Suprapubic skin (tissue), 4 donors: Measurements from ENCODE around the gene DFFB. TPM values are rescaled to one million over a fixed set of nuclear protein-coding genes. Genes with fewer than 3 reads are reported as not detected.

Experiments
- DNase-seq, 2 donors: peaks; one replicate each; pipeline ENCODE4 v3.0.0-alpha.2; 2019; ENCODE audit warnings: low spot score in 2 of 2
- H3K27ac ChIP-seq: fragments of 200-600 bp; sonication (generic); one replicate; pipeline ENCODE4 v1.5.1; 2019
- H3K27me3 ChIP-seq: fragments of 200-600 bp; sonication (generic); one replicate; pipeline ENCODE4 v1.5.1; 2019
- H3K36me3 ChIP-seq: fragments of 200-600 bp; sonication (generic); one replicate; pipeline ENCODE4 v1.5.1; 2019
- H3K4me1 ChIP-seq: fragments of 200-600 bp; sonication (generic); one replicate; pipeline ENCODE4 v1.5.1; 2019
- H3K4me3 ChIP-seq: fragments of 200-600 bp; sonication (generic); one replicate; pipeline ENCODE4 v1.5.1; 2019; ENCODE audit warnings: mild to moderate bottlenecking
- H3K9me3 ChIP-seq: fragments of 200-600 bp; sonication (generic); one replicate; pipeline ENCODE4 v1.5.1; 2019
- EP300 ChIP-seq: sonication (generic); formaldehyde crosslinking; IDR thresholded peaks from one replicate; pipeline ENCODE4 v1.6.1; 2017; ENCODE audit warnings: antibody characterized with exemption
- POLR2A ChIP-seq, 2 donors: fragments of 450-650 bp; IDR thresholded peaks; one replicate each; pipeline ENCODE4 v1.6.1; 2017; ENCODE audit warnings: antibody characterized with exemption in 2 of 2, mild to moderate bottlenecking in 2 of 2, moderate library complexity in 2 of 2
- POLR2AphosphoS5 ChIP-seq, 3 donors: sonication (generic); formaldehyde crosslinking; IDR thresholded peaks; one replicate each; pipeline ENCODE4 v1.6.1; 2017; ENCODE audit warnings: antibody characterized with exemption in 3 of 3
- WGBS: methylation state at CpG from one replicate; pipeline ENCODE4 v1.1.5; 2018; 5-methylcytosine and 5-hydroxymethylcytosine counted together
- total RNA-seq, 4 donors: library from RNA; depleted of rRNA; stranded (reverse); fragments of >200 nt; gene quantifications; one replicate each; pipeline ENCODE4 v1.1.0, GENCODE V29; 2016
- TF ChIP-seq, protein P1 (sequence below), 2 donors: fragments of 200-600 bp in 1 of 2; fragments of 450-650 bp in 1 of 2; sonication (generic) in 1 of 2; IDR thresholded peaks; one replicate each; pipeline ENCODE4 v1.5.1; 2016 to 2019; ENCODE audit warnings: antibody characterized with exemption in 2 of 2, mild to moderate bottlenecking in 1 of 2, moderate library complexity in 1 of 2

Gene DFFB
- total RNA-seq, 4 donors from 2014 or later, result 2.7 to 6.8 (median 4.2) TPM

DNA sequence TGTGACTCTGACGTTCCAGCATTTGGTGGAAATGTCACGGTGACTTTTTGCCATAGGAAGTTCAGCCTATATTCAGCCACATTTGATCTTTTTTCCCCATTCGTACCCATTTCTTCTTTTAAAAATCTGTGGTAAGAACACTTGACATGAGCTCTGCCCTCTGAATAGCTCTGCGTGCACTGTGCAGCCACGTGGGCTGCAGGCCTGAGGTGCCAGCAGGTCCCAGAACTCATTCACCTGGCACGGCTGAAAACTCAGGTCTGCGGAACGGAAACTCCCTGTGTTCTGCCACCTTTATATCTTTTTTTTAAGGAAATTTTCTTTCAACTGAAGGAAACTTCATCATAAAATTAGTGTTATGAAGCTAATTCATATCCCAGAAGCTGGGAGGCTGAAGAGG lies 28.9 kb upstream of the DFFB start:
- Histone ChIP-seq H3K9me3 (no peaks in the 10 kb centered on the region), H3K36me3 (peaks cover 97% of the 10 kb centered on the region), H3K4me3 (no peak overlapping the region), H3K27me3 (no peaks in the 10 kb centered on the region), H3K4me1 (no peaks in the 10 kb centered on the region), H3K27ac (no peak overlapping the region)
- 93% methylated on average over 8 of the region's 8 CpGs for WGBS
- TF ChIP-seq, protein P1, sequence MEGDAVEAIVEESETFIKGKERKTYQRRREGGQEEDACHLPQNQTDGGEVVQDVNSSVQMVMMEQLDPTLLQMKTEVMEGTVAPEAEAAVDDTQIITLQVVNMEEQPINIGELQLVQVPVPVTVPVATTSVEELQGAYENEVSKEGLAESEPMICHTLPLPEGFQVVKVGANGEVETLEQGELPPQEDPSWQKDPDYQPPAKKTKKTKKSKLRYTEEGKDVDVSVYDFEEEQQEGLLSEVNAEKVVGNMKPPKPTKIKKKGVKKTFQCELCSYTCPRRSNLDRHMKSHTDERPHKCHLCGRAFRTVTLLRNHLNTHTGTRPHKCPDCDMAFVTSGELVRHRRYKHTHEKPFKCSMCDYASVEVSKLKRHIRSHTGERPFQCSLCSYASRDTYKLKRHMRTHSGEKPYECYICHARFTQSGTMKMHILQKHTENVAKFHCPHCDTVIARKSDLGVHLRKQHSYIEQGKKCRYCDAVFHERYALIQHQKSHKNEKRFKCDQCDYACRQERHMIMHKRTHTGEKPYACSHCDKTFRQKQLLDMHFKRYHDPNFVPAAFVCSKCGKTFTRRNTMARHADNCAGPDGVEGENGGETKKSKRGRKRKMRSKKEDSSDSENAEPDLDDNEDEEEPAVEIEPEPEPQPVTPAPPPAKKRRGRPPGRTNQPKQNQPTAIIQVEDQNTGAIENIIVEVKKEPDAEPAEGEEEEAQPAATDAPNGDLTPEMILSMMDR (IDR thresholded peaks at IDR 0.05), result no peak
- TF ChIP-seq POLR2AphosphoS5 (IDR thresholded peaks at IDR 0.05) (no peak), POLR2A (IDR thresholded peaks at IDR 0.05) (no peak), EP300 (no peak)
- DNase-seq, result no peak

DNA sequence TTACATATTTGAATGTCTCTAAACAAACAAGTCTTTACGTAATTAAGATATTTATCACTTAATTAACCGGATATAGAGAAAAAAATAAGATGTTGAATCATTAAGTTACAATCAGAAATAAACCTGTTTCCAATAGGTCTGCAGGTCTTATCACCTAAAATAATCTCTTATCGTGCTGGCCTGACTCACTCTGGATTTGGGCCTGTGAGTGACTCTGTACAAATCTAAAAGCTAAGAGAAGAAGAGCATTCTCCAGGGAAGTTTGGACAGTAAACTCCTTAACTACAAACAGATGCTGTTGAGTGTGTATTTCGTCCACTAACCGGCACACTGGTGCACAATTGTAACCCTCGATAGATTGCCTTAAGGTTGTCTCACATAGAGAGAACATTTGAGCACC lies 25.6 kb upstream of the DFFB start:
- Histone ChIP-seq H3K4me1 (no peaks in the 10 kb centered on the region), H3K27me3 (no peaks in the 10 kb centered on the region), H3K27ac (no peak overlapping the region), H3K9me3 (no peaks in the 10 kb centered on the region), H3K4me3 (no peak overlapping the region), H3K36me3 (peaks cover 85% of the 10 kb centered on the region)
- no peak for DNase-seq
- WGBS, result 47% methylated on average over 6 of the region's 6 CpGs
- TF ChIP-seq POLR2A (IDR thresholded peaks at IDR 0.05) (no peak), EP300 (no peak), POLR2AphosphoS5 (IDR thresholded peaks at IDR 0.05) (no peak)
- TF ChIP-seq, protein P1 (IDR thresholded peaks at IDR 0.05), result no peak

DNA sequence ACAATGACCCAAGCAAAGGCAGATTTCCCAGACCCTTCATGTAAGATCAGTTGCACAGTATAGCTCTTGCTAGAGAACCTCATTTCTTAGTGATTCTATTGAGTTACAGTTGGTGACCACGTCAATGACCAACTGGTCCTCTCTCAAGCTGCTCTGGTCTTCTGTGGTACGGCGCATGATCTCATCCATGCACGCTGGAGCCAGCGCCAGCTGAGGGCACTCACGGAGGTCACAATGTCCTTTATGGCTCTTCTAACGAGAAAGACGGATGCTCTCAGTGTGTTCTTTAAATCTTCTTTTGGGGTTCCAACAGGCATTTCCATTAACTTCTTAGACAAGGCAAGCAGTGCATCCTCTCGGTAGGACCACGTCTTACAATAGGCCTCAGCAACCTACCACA lies 22.6 kb upstream of the DFFB start:
- no peak for TF ChIP-seq EP300

DNA sequence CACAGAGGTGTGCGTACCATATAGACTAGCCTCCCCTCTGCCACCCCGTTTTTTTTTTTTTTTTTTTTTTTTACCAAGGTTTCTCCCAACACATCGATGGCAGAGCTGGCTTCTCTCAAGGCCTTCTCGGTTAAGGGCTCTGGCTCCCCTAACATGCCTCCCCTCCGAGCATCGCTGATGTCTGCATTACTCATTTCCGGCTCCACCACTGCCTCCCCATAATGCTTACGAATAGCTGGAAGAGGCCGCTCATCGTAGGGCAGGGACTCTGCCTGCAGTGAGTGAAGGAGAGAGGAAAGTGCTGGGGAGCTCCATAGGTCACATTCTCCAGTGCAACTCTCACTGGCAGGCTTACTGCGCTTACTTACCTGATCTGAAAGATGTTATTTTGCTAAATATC lies 20.9 kb upstream of the DFFB start:
- TF ChIP-seq, protein P1 (IDR thresholded peaks at IDR 0.05), result no peak
- no peak for TF ChIP-seq POLR2AphosphoS5 (IDR thresholded peaks at IDR 0.05)
- peaks cover 84% of the 10 kb centered on the region for H3K36me3 ChIP-seq
- 93% methylated on average over 11 of the region's 11 CpGs for WGBS

More for the DNA sequence above, 22.6 kb upstream of the DFFB start:
- Histone ChIP-seq H3K4me3 (no peak overlapping the region), H3K4me1 (no peaks in the 10 kb centered on the region), H3K27me3 (no peaks in the 10 kb centered on the region), H3K9me3 (peaks cover 5% of the 10 kb centered on the region), H3K27ac (no peak overlapping the region), H3K36me3 (peaks cover 85% of the 10 kb centered on the region)
- no peak for DNase-seq
- WGBS, result 96% methylated on average over 10 of the region's 10 CpGs

DNA sequence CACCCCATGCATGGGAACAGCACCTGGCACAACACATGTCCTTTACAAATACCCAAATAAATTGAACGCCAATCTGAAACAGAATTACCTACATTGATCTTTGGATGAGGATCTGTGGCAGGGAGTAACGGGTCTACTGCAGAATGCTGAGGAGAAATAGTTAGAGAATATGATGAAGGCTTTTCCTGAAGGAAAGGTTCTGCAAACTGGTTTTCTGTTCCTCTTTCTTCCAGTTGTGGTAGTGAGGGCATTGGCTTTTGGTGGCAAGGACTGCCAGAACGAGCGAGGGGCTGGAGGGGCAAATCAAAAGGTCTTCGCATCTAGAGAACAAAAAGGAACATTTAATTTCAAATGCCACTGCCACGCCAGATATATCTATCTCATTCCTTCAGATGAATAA lies 20.1 kb upstream of the DFFB start:
- TF ChIP-seq, protein P1 (IDR thresholded peaks at IDR 0.05), result no peak
- no peak for TF ChIP-seq POLR2AphosphoS5 (IDR thresholded peaks at IDR 0.05)
- no peak for TF ChIP-seq POLR2A (IDR thresholded peaks at IDR 0.05)
- no peak for TF ChIP-seq EP300
- no peak for DNase-seq
- Histone ChIP-seq H3K36me3 (peaks cover 84% of the 10 kb centered on the region), H3K27ac (no peak overlapping the region), H3K9me3 (peaks cover 5% of the 10 kb centered on the region), H3K4me3 (no peak overlapping the region), H3K4me1 (no peaks in the 10 kb centered on the region), H3K27me3 (no peaks in the 10 kb centered on the region)
- WGBS, result 98% methylated on average over 6 of the region's 6 CpGs

More for the DNA sequence above, 20.9 kb upstream of the DFFB start:
- H3K27me3 ChIP-seq, result no peaks in the 10 kb centered on the region
- no peak overlapping the region for H3K27ac ChIP-seq
- H3K4me1 ChIP-seq, result no peaks in the 10 kb centered on the region
- DNase-seq, result no peak
- peaks cover 5% of the 10 kb centered on the region for H3K9me3 ChIP-seq
- no peak overlapping the region for H3K4me3 ChIP-seq

DNA sequence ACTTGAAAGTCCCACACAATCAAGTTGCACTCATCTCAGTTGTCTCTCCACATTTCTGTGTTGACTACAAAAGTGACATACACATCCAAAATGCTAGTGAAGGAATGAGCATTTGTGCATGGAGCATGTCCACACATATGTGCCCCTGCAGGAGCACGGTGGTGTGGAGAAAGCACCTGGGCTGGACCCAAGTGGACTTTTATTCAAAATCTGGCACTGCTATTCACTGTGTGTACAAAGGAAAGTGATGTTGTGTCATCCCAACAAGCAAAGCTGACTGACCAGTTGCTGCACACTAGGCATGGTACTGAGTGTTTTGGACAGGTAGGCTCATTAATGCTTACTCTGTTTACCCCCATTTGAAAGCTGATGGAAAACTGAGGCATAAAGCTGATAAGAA lies 19.6 kb upstream of the DFFB start:
- H3K36me3 ChIP-seq, result peaks cover 84% of the 10 kb centered on the region
- TF ChIP-seq POLR2AphosphoS5 (IDR thresholded peaks at IDR 0.05) (no peak), EP300 (no peak), POLR2A (IDR thresholded peaks at IDR 0.05) (no peak)
- TF ChIP-seq, protein P1 (IDR thresholded peaks at IDR 0.05), result no peak
- H3K9me3 ChIP-seq, result peaks cover 5% of the 10 kb centered on the region
- no peak for DNase-seq
- no peak overlapping the region for H3K4me3 ChIP-seq
- no peak overlapping the region for H3K27ac ChIP-seq
- 100% methylated on average over 1 of the region's 1 CpG for WGBS
- no peaks in the 10 kb centered on the region for H3K27me3 ChIP-seq
- H3K4me1 ChIP-seq, result no peaks in the 10 kb centered on the region
